Measurements from ENCODE around the gene HOXB8.

The HOXB8 gene

DNA sequence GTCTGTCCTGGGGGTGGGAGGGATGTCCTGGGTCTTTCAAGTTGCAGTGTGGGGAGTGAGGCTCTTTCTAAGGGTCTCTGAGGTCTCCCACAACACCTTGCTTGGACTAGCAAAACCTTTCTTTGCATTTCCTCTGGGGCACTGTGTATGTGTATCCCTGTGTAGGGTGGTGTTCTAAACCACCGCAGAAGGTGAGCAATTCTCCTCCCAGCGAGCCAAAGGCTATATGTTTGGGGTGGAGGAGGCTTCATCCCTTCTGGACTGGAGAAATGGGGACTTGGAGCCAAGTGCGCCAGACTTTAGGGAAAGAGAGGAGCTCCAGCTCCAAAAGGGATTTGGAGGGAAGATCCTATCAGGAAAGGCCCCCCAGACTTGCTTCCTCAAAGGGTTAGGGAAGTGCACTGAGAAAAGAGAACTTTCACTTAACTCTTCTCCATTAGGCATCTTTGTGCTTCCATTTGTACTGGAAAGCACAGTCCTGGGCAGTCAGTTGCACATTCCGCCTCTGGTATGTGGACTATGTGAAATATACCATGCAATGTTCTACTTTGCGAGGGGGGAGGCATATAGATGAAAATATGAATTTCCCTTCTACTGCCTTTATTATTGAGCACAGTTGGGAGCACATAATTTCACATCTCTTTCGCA lies 29.9 kb upstream of the HOXB8 start:
- Histone ChIP-seq H3K9me3 (ENCODE audit: control insufficient read depth, low read length) (no peaks in the 10 kb centered on the region), H3K27me3 (ENCODE audit: control insufficient read depth, insufficient read depth, low read length, poor library complexity, severe bottlenecking) (peaks cover 100% of the 10 kb centered on the region), H3K36me3 (ENCODE audit: control insufficient read depth, insufficient read depth, low read length) (no peaks in the 10 kb centered on the region), H3K4me3 (ENCODE audit: insufficient read depth, low read depth, low read length) (no peak overlapping the region), H3K4me1 (ENCODE audit: control insufficient read depth, insufficient read depth, low read length) (no peaks in the 10 kb centered on the region), H3K27ac (ENCODE audit: insufficient read depth, low read depth, low read length, poor library complexity, severe bottlenecking) (no peak overlapping the region)
- WGBS, 2 experiments, result 33 to 36% methylated on average over 6 of the region's 6 CpGs

DNA sequence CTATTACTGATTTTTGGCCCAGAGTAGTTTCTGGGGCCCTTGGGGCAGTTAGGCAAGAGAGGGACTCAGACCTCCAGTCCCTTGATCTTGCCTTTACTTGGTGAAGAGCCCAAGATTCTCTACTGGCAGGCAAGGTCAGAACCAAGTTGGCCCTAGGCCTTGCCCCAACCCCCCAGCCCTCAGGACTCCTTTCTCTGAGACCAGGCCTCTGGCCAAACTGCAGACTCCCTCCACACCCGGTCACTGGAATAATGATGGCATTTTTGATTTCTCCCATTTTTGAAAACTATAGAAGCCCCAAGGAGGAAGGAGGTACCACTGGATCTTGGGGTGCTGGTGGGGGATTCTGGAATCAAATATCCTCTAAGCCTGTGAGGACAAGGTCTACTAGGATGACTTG lies 29.1 kb upstream of the HOXB8 start:
- H3K27me3 ChIP-seq (ENCODE audit: control insufficient read depth, insufficient read depth, low read length, poor library complexity, severe bottlenecking), result peaks cover 100% of the 10 kb centered on the region
- H3K9me3 ChIP-seq (ENCODE audit: control insufficient read depth, low read length), result no peaks in the 10 kb centered on the region
- WGBS, 2 experiments, result 72% methylated on average over 1 of the region's 1 CpG; no CpG with 5 or more reads in 1 of the 2 experiments
- H3K4me3 ChIP-seq (ENCODE audit: insufficient read depth, low read depth, low read length), result no peak overlapping the region
- H3K4me1 ChIP-seq (ENCODE audit: control insufficient read depth, insufficient read depth, low read length), result no peaks in the 10 kb centered on the region
- no peak overlapping the region for H3K27ac ChIP-seq (ENCODE audit: insufficient read depth, low read depth, low read length, poor library complexity, severe bottlenecking)
- no peaks in the 10 kb centered on the region for H3K36me3 ChIP-seq (ENCODE audit: control insufficient read depth, insufficient read depth, low read length)

DNA sequence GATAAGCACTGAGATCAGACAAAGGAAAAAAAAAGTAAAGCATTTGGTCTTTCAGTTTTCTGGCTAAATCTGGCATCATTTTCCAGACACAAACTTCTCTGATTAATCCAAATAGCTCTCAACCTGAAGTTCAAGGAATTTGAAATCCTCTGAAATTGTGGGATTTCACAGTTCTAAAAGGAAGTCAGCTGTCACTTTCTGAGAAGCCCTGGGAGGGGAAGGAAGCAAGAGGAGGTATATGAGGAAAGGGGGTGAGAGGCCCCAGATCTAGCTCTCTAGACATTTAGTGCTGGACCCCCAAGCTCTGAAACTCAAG lies 28.6 kb upstream of the HOXB8 start:
- H3K4me1 ChIP-seq (ENCODE audit: control insufficient read depth, insufficient read depth, low read length), result no peaks in the 10 kb centered on the region
- H3K36me3 ChIP-seq (ENCODE audit: control insufficient read depth, insufficient read depth, low read length), result no peaks in the 10 kb centered on the region
- no peaks in the 10 kb centered on the region for H3K9me3 ChIP-seq (ENCODE audit: control insufficient read depth, low read length)
- no peak overlapping the region for H3K4me3 ChIP-seq (ENCODE audit: insufficient read depth, low read depth, low read length)
- peaks cover 100% of the 10 kb centered on the region for H3K27me3 ChIP-seq (ENCODE audit: control insufficient read depth, insufficient read depth, low read length, poor library complexity, severe bottlenecking)
- H3K27ac ChIP-seq (ENCODE audit: insufficient read depth, low read depth, low read length, poor library complexity, severe bottlenecking), result no peak overlapping the region

DNA sequence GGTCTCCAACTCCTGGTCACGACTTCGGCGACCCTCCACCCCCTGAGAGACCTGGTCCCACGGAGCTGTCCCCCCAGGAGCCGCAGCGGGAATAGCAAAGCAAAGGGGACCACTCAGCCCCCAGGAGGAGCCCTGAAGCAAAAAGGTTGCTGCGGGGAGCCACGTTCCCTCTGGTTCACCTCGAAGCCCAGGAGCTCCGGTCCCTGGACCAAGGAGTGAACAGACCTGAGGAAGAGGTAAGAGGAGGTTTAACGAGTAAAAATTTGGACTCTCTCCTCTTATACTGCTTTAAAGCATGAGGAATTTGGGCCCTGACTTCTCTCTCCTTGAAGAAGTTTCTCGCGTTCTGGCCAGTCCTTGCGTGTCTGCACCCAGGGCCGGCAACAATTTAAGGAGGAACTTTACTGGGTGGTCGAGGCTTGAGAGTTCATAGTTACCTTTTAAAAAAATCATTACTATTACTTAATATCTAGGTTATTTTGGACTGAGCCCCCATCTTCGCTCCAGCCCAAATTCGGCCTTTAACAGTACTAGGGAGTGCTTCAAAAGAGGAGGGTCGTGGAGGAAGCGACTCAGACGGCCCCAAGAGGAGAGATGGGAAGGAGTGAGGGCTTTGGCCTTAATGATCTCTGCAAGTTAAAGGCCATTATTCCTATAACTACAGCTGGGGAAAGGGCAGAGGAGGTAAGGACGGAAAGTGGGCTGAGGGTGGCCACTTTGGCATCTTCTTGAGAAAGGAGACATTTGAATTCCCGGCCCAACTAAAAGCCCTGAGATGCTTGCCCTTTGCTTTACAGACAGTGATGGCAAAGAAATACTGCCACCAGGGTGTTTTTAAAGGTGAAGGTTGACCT lies 28.0 kb upstream of the HOXB8 start:
- H3K27me3 ChIP-seq (ENCODE audit: control insufficient read depth, insufficient read depth, low read length, poor library complexity, severe bottlenecking), result peaks cover 100% of the 10 kb centered on the region
- no peaks in the 10 kb centered on the region for H3K4me1 ChIP-seq (ENCODE audit: control insufficient read depth, insufficient read depth, low read length)
- H3K27ac ChIP-seq (ENCODE audit: insufficient read depth, low read depth, low read length, poor library complexity, severe bottlenecking), result no peak overlapping the region
- H3K36me3 ChIP-seq (ENCODE audit: control insufficient read depth, insufficient read depth, low read length), result no peaks in the 10 kb centered on the region
- no peak overlapping the region for H3K4me3 ChIP-seq (ENCODE audit: insufficient read depth, low read depth, low read length)
- 13 to 16% methylated on average over 22 of the region's 23 CpGs for WGBS, 2 experiments
- no peaks in the 10 kb centered on the region for H3K9me3 ChIP-seq (ENCODE audit: control insufficient read depth, low read length)

DNA sequence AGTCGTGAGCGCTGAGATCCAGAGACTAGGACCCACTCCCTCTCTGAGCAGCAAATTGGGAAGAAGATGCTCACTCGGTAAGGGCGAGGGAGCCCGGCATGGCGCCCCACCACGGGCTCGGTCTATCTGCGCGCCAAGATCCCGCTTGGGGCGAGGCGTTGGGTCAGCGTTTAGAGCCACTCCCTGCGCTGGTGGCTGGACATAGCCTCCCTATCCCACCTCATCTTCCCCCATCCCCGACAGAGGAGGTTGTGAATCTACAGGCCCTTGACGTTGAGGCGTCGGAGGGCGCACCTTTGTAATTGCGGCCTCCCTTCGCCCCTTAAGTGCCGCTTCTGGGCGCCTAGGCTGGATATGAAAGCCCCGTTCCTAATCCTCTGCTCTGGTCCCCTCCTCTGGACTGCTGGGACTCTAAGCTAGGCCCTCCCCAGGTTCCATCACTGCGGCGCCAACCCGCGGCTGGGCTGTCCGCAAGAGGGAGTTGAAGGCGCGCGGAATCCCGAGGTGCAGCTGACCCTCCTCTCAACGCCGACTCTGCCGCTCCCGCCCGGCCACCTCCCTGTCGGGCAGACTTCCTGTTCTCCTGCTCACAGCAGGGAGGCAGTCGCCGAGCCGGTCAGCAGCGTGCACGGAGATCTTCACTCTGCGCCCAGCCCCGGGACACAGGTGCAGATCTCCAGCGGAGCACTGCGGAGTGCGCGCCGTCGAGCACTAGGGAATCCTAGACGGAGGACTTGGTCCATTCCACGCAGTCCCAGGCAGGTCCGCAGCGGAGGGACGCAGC lies 27.2 kb upstream of the HOXB8 start:
- Histone ChIP-seq H3K9me3 (ENCODE audit: control insufficient read depth, low read length) (no peaks in the 10 kb centered on the region), H3K36me3 (ENCODE audit: control insufficient read depth, insufficient read depth, low read length) (no peaks in the 10 kb centered on the region), H3K4me1 (ENCODE audit: control insufficient read depth, insufficient read depth, low read length) (no peaks in the 10 kb centered on the region), H3K4me3 (ENCODE audit: insufficient read depth, low read depth, low read length) (no peak overlapping the region), H3K27me3 (ENCODE audit: control insufficient read depth, insufficient read depth, low read length, poor library complexity, severe bottlenecking) (peaks cover 100% of the 10 kb centered on the region), H3K27ac (ENCODE audit: insufficient read depth, low read depth, low read length, poor library complexity, severe bottlenecking) (no peak overlapping the region)
- WGBS, 2 experiments, result 3% methylated on average over 58 of the region's 58 CpGs

DNA sequence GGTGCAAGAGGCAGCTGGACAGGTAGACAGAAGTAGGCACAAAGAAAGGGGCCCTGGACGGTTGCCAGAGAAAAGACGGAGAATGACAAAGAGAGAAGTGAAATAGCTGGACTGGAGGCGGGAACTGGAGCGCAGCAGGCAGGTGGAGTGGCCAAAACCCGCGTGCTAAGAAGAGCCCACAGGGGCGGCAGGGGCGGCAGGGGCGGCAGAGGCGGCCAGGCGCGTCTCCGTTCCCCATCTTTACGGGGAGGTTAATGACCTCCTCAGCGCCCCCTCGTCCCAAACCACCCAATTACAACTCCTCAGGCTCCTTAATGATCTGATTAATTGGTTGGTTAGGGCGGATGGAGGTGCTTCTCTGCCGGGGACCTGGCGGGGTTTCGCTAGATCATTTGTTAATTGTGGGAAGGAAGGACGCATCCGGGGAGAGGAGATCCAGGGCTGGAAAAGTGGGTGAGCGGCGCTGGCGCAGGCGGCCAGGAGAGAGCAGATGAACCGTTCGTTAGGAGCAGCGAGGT lies 26.5 kb upstream of the HOXB8 start:
- no peak overlapping the region for H3K4me3 ChIP-seq (ENCODE audit: insufficient read depth, low read depth, low read length)
- H3K27ac ChIP-seq (ENCODE audit: insufficient read depth, low read depth, low read length, poor library complexity, severe bottlenecking), result no peak overlapping the region
- H3K36me3 ChIP-seq (ENCODE audit: control insufficient read depth, insufficient read depth, low read length), result no peaks in the 10 kb centered on the region
- H3K4me1 ChIP-seq (ENCODE audit: control insufficient read depth, insufficient read depth, low read length), result no peaks in the 10 kb centered on the region
- H3K27me3 ChIP-seq (ENCODE audit: control insufficient read depth, insufficient read depth, low read length, poor library complexity, severe bottlenecking), result peaks cover 100% of the 10 kb centered on the region
- 5 to 7% methylated on average over 26 to 27 of the region's 29 CpGs for WGBS, 2 experiments
- no peaks in the 10 kb centered on the region for H3K9me3 ChIP-seq (ENCODE audit: control insufficient read depth, low read length)

DNA sequence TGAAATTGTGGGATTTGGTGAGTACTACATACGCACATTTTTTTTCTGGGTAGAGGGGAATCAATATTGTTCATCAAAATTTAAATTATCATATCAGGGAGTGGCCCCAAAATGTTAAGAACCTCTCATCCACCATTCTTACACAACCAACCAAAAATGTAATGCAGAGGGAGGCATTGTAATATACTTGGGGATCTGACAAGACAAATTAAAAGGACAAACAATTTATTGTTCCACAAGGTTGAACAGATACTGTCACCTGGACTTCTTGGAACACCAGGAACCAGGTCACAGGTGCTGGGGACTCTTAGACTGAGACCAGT lies 25.7 kb upstream of the HOXB8 start:
- Histone ChIP-seq H3K27ac (ENCODE audit: insufficient read depth, low read depth, low read length, poor library complexity, severe bottlenecking) (no peak overlapping the region), H3K27me3 (ENCODE audit: control insufficient read depth, insufficient read depth, low read length, poor library complexity, severe bottlenecking) (peaks cover 100% of the 10 kb centered on the region), H3K4me1 (ENCODE audit: control insufficient read depth, insufficient read depth, low read length) (no peaks in the 10 kb centered on the region), H3K9me3 (ENCODE audit: control insufficient read depth, low read length) (no peaks in the 10 kb centered on the region), H3K36me3 (ENCODE audit: control insufficient read depth, insufficient read depth, low read length) (no peaks in the 10 kb centered on the region), H3K4me3 (ENCODE audit: insufficient read depth, low read depth, low read length) (no peak overlapping the region)
- 50% methylated on average over 1 of the region's 1 CpG; no CpG with 5 or more reads in 1 of the 2 experiments for WGBS, 2 experiments

DNA sequence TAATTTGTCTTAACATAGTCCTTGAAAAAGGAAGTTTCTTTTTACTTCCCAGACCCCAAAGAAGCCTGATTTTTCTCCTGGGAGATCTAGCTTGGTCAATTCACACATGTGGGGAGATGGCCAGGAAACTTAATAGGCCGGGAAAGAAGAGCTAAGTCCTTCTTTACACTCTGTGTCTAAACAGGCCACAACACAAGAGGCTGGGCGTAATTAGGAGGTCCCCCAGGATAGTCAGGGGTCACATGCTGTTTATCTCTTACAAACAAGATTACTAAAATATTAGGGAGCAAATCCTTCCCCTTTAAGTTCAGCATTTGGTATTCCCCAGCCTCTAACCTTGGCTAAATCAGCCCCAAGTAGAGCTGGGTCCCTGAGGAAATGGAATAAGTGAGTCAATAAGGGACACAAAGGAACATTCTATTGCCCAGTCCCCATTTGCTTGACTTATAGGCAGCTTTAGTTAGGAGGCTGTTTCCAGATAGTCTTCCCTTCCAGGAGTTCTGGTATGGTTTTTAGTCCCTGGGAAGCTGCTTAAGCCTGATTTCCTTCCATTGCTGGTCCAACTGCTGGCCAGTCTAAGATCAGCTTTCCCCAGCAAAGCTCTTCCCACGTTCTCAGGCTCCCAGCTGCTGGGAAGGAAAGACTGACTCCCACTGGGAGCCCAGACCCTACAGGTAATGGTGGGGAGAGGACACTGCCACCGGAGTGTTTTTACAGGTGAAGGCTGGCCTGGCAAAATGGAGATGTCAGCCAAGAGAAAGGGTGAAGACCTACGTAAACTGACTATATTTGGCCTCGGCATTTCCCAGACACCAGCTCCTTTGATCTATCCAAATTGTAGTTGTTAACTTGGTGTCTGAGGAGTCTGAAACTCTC lies 25.1 kb upstream of the HOXB8 start:
- no peak overlapping the region for H3K27ac ChIP-seq (ENCODE audit: insufficient read depth, low read depth, low read length, poor library complexity, severe bottlenecking)
- peaks cover 100% of the 10 kb centered on the region for H3K27me3 ChIP-seq (ENCODE audit: control insufficient read depth, insufficient read depth, low read length, poor library complexity, severe bottlenecking)

DNA sequence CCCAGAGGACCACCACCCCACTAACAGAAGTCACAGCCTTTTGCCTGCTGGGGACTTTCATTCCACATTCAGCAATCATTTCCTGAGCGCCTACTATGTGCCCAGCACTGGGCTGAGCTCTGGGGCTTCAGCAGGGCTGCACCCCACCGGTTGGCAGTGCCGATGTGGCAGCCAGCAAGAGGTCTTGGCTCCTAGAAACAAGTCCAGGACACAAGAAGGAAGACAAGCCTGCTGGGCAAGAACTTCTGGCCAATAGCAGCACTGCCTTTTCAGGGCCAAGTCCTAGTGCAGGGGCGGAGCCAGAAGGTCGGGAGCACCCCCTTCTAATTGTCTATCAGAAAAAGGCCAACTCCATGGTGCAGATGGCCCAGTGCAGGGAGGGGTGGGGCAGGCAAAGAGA lies 24.0 kb upstream of the HOXB8 start:
- H3K36me3 ChIP-seq (ENCODE audit: control insufficient read depth, insufficient read depth, low read length), result no peaks in the 10 kb centered on the region
- no peaks in the 10 kb centered on the region for H3K9me3 ChIP-seq (ENCODE audit: control insufficient read depth, low read length)
- no peak overlapping the region for H3K27ac ChIP-seq (ENCODE audit: insufficient read depth, low read depth, low read length, poor library complexity, severe bottlenecking)
- H3K4me1 ChIP-seq (ENCODE audit: control insufficient read depth, insufficient read depth, low read length), result no peaks in the 10 kb centered on the region
- 41 to 42% methylated on average over 5 of the region's 5 CpGs for WGBS, 2 experiments
- H3K4me3 ChIP-seq (ENCODE audit: insufficient read depth, low read depth, low read length), result no peak overlapping the region
- peaks cover 100% of the 10 kb centered on the region for H3K27me3 ChIP-seq (ENCODE audit: control insufficient read depth, insufficient read depth, low read length, poor library complexity, severe bottlenecking)

More for the DNA sequence above, 25.1 kb upstream of the HOXB8 start:
- no peaks in the 10 kb centered on the region for H3K9me3 ChIP-seq (ENCODE audit: control insufficient read depth, low read length)
- no peaks in the 10 kb centered on the region for H3K4me1 ChIP-seq (ENCODE audit: control insufficient read depth, insufficient read depth, low read length)
- 50 to 63% methylated on average over 6 of the region's 6 CpGs for WGBS, 2 experiments
- no peaks in the 10 kb centered on the region for H3K36me3 ChIP-seq (ENCODE audit: control insufficient read depth, insufficient read depth, low read length)
- H3K4me3 ChIP-seq (ENCODE audit: insufficient read depth, low read depth, low read length), result no peak overlapping the region

Data from ectodermal cell (in vitro differentiated cells).